K562 (cell line): ENCODE data around the gene GIMAP8. TPM values are rescaled to one million over a fixed set of nuclear protein-coding genes. Genes with fewer than 3 reads are reported as not detected.

Experiments used
- ATAC-seq: fragments of 200-7000 bp; cut with Tn5 transposase; 3 replicates; pipeline ENCODE4 v1.9.1; 2020; ENCODE audit warnings: moderate library complexity
- BruUV-seq: library from RNA; stranded (reverse); fragments of 400-500 nt; replicated peaks from 2 replicates; lab custom pipeline; 2021; lab: Mats Ljungman, UMichigan
- CTCF ChIA-PET: fragments of 300-600 bp; formaldehyde crosslinking; extraction: SDS; loops from one replicate; lab custom pipeline; 2021; ENCODE audit warnings: low intra/inter-chr PET ratio; lab: Yijun Ruan, JAX
- POLR2A ChIA-PET: fragments of 300-600, 350-650 bp; sonication (Branson Sonifier 250); formaldehyde crosslinking; extraction: SDS; loops from one replicate; lab custom pipeline; 2021; ENCODE audit warnings: antibody characterized with exemption, inconsistent platforms; lab: Yijun Ruan, JAX
- DNase-seq, 4 experiments: peaks; one replicate each; pipeline versions ENCODE4 v3.0.0 to v3.0.0-alpha.2; 2011 to 2018; ENCODE audit warnings: low spot score in 3 of 4, mixed read lengths in 3 of 4; ENCODE audit errors: extremely low read depth in 1 of 4
- FAIRE-seq: peaks from 2 replicates; lab custom pipeline; 2011; peaks lifted over from hg19 to GRCh38; lab: Jason Lieb, UNC
- H2AFZ ChIP-seq: 2 replicates; pipeline ENCODE4 v1.6.0; 2011; ENCODE audit warnings: low read depth, low read length, control low read depth, inconsistent platforms
- H3K27ac ChIP-seq: fragments of 200-600 bp; 3 replicates; pipeline ENCODE4 v1.8.0; 2011; ENCODE audit warnings: low read depth, mild to moderate bottlenecking, control low read depth, inconsistent platforms, low read length, moderate library complexity, mixed read lengths; ENCODE audit errors: extremely low read depth
- H3K27me3 ChIP-seq, 2 experiments: fragments of 300-600 bp in 1 of 2; 2 replicates in 1 of 2; 3 replicates in 1 of 2; pipeline versions ENCODE4 v1.6.0 to v1.8.0; 2011; ENCODE audit warnings: inconsistent platforms in 2 of 2, low read length in 2 of 2, mild to moderate bottlenecking in 1 of 2, mixed read lengths in 1 of 2, moderate library complexity in 1 of 2; ENCODE audit not compliant: control insufficient read depth in 2 of 2, insufficient read depth in 2 of 2
- H3K36me3 ChIP-seq: fragments of 300-600 bp; 3 replicates; pipeline ENCODE4 v1.8.0; 2011; ENCODE audit warnings: mild to moderate bottlenecking, low read length, inconsistent platforms; ENCODE audit not compliant: control insufficient read depth, insufficient read depth
- H3K4me1 ChIP-seq, 2 experiments: fragments of 200-600 bp in 1 of 2; replicated peaks in 1 of 2; 2 replicates in 1 of 2; 3 replicates in 1 of 2; pipeline versions ENCODE4 v1.5.1 to v1.8.0; 2011; ENCODE audit warnings: inconsistent platforms in 2 of 2, low read length in 2 of 2, mild to moderate bottlenecking in 1 of 2, mixed read lengths in 1 of 2, moderate library complexity in 1 of 2; ENCODE audit not compliant: control insufficient read depth in 2 of 2, insufficient read depth in 2 of 2
- H3K4me2 ChIP-seq: 2 replicates; pipeline ENCODE4 v1.6.1; 2011; ENCODE audit warnings: low read length, control low read depth, inconsistent platforms, mixed read lengths; ENCODE audit not compliant: insufficient read depth
- H3K4me3 ChIP-seq: fragments of 200-600 bp; sonication (generic), shearing (Covaris generic); 2 replicates; pipeline ENCODE4 v1.5.1; 2016; ENCODE audit warnings: control low read depth, inconsistent platforms
- H3K79me2 ChIP-seq: fragments of 200-600 bp; 3 replicates; pipeline ENCODE4 v1.8.0; 2011; ENCODE audit warnings: low read length, inconsistent platforms; ENCODE audit not compliant: control insufficient read depth, insufficient read depth
- H3K9ac ChIP-seq, 2 experiments: 2 replicates each; pipeline versions ENCODE4 v1.6.0 to v1.6.1; 2011; ENCODE audit warnings: low read depth in 2 of 2, low read length in 2 of 2, control low read depth in 1 of 2, inconsistent platforms in 1 of 2, mild to moderate bottlenecking in 1 of 2, mixed read lengths in 1 of 2; ENCODE audit not compliant: insufficient read depth in 1 of 2
- H3K9me1 ChIP-seq: one replicate; pipeline ENCODE4 v1.6.0; 2011; ENCODE audit warnings: inconsistent platforms, mild to moderate bottlenecking, low read length, moderate library complexity; ENCODE audit not compliant: control insufficient read depth, insufficient read depth
- H3K9me3 ChIP-seq: replicated peaks from 2 replicates; pipeline ENCODE4 v1.5.1; 2011; ENCODE audit warnings: low read depth, low read length, inconsistent platforms; ENCODE audit not compliant: control insufficient read depth, insufficient read depth
- H4K20me1 ChIP-seq: replicated peaks from 2 replicates; pipeline ENCODE4 v1.6.1; 2011; ENCODE audit warnings: low read length, inconsistent platforms, mixed read lengths; ENCODE audit not compliant: control insufficient read depth, insufficient read depth
- ELF1 ChIP-seq: fragments of 200-800 bp; sonication (Bioruptor generic); IDR thresholded peaks from 2 replicates; pipeline ENCODE4 v1.6.1; 2016; ENCODE audit warnings: missing genetic modification characterization, missing compliant biosample characterization
- JUN ChIP-seq, 2 experiments: sonication (generic) in 1 of 2; formaldehyde crosslinking in 1 of 2; IDR thresholded peaks; 2 replicates each; pipeline versions ENCODE4 v1.6.1 to v1.8.0; 2012 to 2022; ENCODE audit warnings: borderline replicate concordance in 2 of 2, mild to moderate bottlenecking in 2 of 2, improper control_type of control experiment in 1 of 2, low read depth in 1 of 2, low read length in 1 of 2, missing genetic modification reagents in 1 of 2
- MTA1 ChIP-seq: fragments of 450-650 bp; IDR thresholded peaks from 2 replicates; pipeline ENCODE4 v1.6.1; 2017; ENCODE audit warnings: borderline replicate concordance
- WGBS: fragments of 100-300 bp; shearing (Covaris generic); methylation state at CpG from one replicate; pipeline ENCODE4 v1.1.6; 2016; ENCODE audit warnings: low coverage, mixed read lengths; ENCODE audit not compliant: insufficient coverage; ENCODE audit errors: missing lambda C conversion rate; 5-methylcytosine and 5-hydroxymethylcytosine counted together
- in situ Hi-C: fragments of 300-500 bp; cut with MboI; formaldehyde crosslinking; loops from 4 replicates; pipeline ENCODE4 v1.15.0; 2018; ENCODE audit warnings: inconsistent platforms, mixed read lengths
- intact Hi-C: fragments of 100-400 bp; cut with micrococcal nuclease; formaldehyde crosslinking; loops from 2 replicates; pipeline ENCODE4 v1.14.2; 2022
- polyA plus RNA-seq, 8 experiments: library from polyadenylated mRNA; depleted of rRNA in 4 of 8; stranded (reverse) in 5 of 8; unstranded in 3 of 8; fragments of >200 nt; fragmentation: Nextera tagmentation in 2 of 8; fragmentation: Illumina TruSeq in 1 of 8; extraction: Ambion mirVana in 2 of 8; extraction: Trizol in 1 of 8; gene quantifications; 2 replicates each; pipeline versions ENCODE4 v1.2.1 to v1.2.3, GENCODE V29; 2011 to 2014; ENCODE audit warnings: inconsistent platforms in 1 of 8, missing spikeins in 1 of 8
- total RNA-seq, 7 experiments: library from RNA; depleted of rRNA in 6 of 7; stranded (reverse); fragments of >200 nt in 6 of 7; fragmentation: Illumina TruSeq in 2 of 7; extraction: Trizol in 2 of 7; gene quantifications; 2 replicates each; pipeline versions ENCODE4 v1.2.1 to v1.2.3, GENCODE V29; 2011 to 2021; ENCODE audit warnings: low replicate concordance in 1 of 7
- TF ChIP-seq, protein P1 (sequence below): sonication (generic); formaldehyde crosslinking; IDR thresholded peaks from 2 replicates; pipeline ENCODE4 v1.8.1; 2023; ENCODE audit warnings: mild to moderate bottlenecking, missing genetic modification reagents
- TF ChIP-seq, protein P2 (sequence below): fragments of 450-650 bp; conservative IDR thresholded peaks from 2 replicates; pipeline ENCODE4 v1.6.1; 2016; ENCODE audit warnings: missing genetic modification characterization, low read depth, mild to moderate bottlenecking, control low read depth, missing compliant biosample characterization
- TF ChIP-seq, protein P3 (sequence below): sonication (generic); formaldehyde crosslinking; IDR thresholded peaks from 2 replicates; pipeline ENCODE4 v1.8.0; 2022; ENCODE audit warnings: mild to moderate bottlenecking, missing genetic modification reagents
- TF ChIP-seq, protein P4 (sequence below): sonication (generic); IDR thresholded peaks from 2 replicates; pipeline ENCODE4 v1.6.1; 2016
- TF ChIP-seq, protein P5 (sequence below): fragments of 450-650 bp; formaldehyde crosslinking; conservative IDR thresholded peaks from 2 replicates; pipeline ENCODE4 v1.4.0; 2022; ENCODE audit warnings: mild to moderate bottlenecking, missing genetic modification characterization

Gene GIMAP8
- total and polyA plus RNA-seq, 9 of the 15 experiments (the other 6 are each of a cell fraction or from before 2014, with no cell fraction given), result not detected

DNA sequence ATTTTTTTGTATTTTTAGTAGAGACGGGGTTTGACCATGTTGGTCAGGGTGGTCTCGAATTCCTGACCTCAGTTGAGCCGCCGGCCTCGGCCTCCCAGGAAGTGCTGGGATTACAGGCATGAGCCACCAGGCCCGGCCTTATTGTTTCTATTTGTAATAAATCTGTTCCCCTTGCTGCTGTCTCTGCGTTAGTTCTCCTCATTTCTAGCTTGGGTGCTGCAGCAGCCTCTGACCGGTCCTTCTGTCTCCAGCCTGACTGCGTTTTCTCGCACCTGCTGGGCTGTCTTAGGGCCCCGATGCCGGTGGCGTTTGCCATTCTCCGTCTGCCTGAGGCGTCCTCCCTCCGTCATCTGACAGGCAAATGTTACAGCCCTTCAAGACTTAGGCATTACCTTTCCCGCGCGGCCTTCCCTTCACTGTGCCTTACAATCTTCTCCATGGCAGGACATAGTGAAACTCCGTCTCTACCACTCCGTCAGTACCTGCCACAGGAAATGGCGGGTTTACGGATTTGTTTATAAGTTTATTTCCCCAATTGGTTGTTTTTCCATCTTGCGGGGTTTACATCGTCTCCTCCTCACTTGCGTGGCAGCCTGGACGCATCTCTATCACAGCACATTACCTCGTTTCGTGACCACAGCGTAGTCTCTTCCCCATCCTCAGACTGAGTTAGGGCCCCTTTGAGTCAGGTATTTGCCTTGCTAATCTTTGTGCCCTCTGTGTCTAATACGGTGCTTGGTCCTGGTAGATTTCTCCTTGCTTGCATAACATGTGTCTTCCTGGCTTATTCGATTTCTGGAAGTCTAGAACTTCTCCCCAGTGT is 2.3 kb upstream of the GIMAP8 start:
- Histone ChIP-seq H4K20me1 (0 out of 2 replicates have a peak, but pooled peaks cover 5% of the 10 kb centered on the region), H3K9me1 (no peaks in the 10 kb centered on the region), H3K4me2 (no peak overlapping the region), H3K36me3 (no peaks in the 10 kb centered on the region), H3K4me1 (peaks cover 0 to 4% of the 10 kb centered on the region in 2 experiments; a peak in 3 of 5 replicates), H3K79me2 (no peaks in the 10 kb centered on the region), H3K9me3 (no peaks in the 10 kb centered on the region), H3K4me3 (no peak overlapping the region), H3K27ac (no peak overlapping the region), H2AFZ (peak overlapping the region; percentile 37; the same call in 1 of the 2 replicates), H3K27me3 (peaks cover 52 to 80% of the 10 kb centered on the region in 2 experiments), H3K9ac (no peak overlapping the region)
- 35% methylated on average over 32 of the region's 32 CpGs for WGBS
- FAIRE-seq (no peak), ATAC-seq (peak; percentile 62), DNase-seq (no peak)
- ChIA-PET POLR2A (interaction anchor here (5.5 kb wide), 1 partner anchor 15 kb away, joined by 29 read pairs; no protein-coding TSS in a partner anchor), CTCF (interaction anchor here (0.8 to 1.5 kb wide), 4 partner anchors 96 to 330 kb away, joined by 3 to 8 read pairs (median 4); no protein-coding TSS in a partner anchor)
- BruUV-seq, result no TSS peak
- intact Hi-C loops (loop anchor here (1.0 to 5.0 kb wide), 3 partner anchors 34 to 306 kb away; partner anchors contain the start of gene GIMAP4), in situ Hi-C loops (no loop called here)
- TF ChIP-seq, protein P1, sequence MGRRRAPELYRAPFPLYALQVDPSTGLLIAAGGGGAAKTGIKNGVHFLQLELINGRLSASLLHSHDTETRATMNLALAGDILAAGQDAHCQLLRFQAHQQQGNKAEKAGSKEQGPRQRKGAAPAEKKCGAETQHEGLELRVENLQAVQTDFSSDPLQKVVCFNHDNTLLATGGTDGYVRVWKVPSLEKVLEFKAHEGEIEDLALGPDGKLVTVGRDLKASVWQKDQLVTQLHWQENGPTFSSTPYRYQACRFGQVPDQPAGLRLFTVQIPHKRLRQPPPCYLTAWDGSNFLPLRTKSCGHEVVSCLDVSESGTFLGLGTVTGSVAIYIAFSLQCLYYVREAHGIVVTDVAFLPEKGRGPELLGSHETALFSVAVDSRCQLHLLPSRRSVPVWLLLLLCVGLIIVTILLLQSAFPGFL (CRISPR knock-in tag), result 0 out of 2 replicates have a peak, but pooled peaks have one; percentile 80
- TF ChIP-seq MTA1 (no peak), JUN (IDR thresholded peaks at IDR 0.05; ENCODE audit: borderline replicate concordance, low read depth, low read length) (no peak), JUN (CRISPR knock-in tag; IDR thresholded peaks at IDR 0.05; ENCODE audit: borderline replicate concordance) (no peak), ELF1 (tag) (0 out of 2 replicates have a peak, but pooled peaks have one; percentile 2)
- TF ChIP-seq, protein P2, sequence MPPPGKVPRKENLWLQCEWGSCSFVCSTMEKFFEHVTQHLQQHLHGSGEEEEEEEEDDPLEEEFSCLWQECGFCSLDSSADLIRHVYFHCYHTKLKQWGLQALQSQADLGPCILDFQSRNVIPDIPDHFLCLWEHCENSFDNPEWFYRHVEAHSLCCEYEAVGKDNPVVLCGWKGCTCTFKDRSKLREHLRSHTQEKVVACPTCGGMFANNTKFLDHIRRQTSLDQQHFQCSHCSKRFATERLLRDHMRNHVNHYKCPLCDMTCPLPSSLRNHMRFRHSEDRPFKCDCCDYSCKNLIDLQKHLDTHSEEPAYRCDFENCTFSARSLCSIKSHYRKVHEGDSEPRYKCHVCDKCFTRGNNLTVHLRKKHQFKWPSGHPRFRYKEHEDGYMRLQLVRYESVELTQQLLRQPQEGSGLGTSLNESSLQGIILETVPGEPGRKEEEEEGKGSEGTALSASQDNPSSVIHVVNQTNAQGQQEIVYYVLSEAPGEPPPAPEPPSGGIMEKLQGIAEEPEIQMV (tag), result 0 out of 2 replicates have a peak, but pooled peaks have one; percentile 30
- TF ChIP-seq, protein P3, sequence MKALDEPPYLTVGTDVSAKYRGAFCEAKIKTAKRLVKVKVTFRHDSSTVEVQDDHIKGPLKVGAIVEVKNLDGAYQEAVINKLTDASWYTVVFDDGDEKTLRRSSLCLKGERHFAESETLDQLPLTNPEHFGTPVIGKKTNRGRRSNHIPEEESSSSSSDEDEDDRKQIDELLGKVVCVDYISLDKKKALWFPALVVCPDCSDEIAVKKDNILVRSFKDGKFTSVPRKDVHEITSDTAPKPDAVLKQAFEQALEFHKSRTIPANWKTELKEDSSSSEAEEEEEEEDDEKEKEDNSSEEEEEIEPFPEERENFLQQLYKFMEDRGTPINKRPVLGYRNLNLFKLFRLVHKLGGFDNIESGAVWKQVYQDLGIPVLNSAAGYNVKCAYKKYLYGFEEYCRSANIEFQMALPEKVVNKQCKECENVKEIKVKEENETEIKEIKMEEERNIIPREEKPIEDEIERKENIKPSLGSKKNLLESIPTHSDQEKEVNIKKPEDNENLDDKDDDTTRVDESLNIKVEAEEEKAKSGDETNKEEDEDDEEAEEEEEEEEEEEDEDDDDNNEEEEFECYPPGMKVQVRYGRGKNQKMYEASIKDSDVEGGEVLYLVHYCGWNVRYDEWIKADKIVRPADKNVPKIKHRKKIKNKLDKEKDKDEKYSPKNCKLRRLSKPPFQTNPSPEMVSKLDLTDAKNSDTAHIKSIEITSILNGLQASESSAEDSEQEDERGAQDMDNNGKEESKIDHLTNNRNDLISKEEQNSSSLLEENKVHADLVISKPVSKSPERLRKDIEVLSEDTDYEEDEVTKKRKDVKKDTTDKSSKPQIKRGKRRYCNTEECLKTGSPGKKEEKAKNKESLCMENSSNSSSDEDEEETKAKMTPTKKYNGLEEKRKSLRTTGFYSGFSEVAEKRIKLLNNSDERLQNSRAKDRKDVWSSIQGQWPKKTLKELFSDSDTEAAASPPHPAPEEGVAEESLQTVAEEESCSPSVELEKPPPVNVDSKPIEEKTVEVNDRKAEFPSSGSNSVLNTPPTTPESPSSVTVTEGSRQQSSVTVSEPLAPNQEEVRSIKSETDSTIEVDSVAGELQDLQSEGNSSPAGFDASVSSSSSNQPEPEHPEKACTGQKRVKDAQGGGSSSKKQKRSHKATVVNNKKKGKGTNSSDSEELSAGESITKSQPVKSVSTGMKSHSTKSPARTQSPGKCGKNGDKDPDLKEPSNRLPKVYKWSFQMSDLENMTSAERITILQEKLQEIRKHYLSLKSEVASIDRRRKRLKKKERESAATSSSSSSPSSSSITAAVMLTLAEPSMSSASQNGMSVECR (CRISPR knock-in tag), result 0 out of 2 replicates have a peak, but pooled peaks have one; percentile 26
- TF ChIP-seq, protein P4, sequence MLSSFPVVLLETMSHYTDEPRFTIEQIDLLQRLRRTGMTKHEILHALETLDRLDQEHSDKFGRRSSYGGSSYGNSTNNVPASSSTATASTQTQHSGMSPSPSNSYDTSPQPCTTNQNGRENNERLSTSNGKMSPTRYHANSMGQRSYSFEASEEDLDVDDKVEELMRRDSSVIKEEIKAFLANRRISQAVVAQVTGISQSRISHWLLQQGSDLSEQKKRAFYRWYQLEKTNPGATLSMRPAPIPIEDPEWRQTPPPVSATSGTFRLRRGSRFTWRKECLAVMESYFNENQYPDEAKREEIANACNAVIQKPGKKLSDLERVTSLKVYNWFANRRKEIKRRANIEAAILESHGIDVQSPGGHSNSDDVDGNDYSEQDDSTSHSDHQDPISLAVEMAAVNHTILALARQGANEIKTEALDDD, result no peak
- TF ChIP-seq, protein P5, sequence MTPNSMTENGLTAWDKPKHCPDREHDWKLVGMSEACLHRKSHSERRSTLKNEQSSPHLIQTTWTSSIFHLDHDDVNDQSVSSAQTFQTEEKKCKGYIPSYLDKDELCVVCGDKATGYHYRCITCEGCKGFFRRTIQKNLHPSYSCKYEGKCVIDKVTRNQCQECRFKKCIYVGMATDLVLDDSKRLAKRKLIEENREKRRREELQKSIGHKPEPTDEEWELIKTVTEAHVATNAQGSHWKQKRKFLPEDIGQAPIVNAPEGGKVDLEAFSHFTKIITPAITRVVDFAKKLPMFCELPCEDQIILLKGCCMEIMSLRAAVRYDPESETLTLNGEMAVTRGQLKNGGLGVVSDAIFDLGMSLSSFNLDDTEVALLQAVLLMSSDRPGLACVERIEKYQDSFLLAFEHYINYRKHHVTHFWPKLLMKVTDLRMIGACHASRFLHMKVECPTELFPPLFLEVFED (CRISPR knock-in tag), result 0 out of 2 replicates have a peak, but pooled peaks have one; percentile 19
